Measurements from ENCODE around the gene ZNF28.

DNA sequence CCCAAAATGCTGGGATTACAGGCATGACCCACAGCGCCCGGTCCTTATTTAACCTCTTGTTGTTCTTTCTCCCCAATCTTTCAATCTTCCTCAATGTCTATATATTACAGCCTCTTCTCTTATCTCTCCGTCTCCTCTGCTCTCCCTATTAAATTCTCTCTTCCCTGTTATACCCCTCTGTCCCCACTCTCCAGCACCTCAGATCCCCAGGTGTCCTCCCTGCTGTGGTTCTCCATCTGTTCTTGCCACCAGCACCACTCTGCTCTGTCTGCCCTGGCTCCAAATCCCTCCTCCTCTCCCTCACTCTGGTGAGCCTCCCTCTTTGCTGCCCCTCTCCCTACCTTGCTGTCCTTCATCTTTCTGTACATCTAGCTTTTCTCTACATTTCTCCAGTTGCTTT is 35.9 kb downstream of the ZNF28 start:
- no peak for TF ChIP-seq MEIS2 (IDR thresholded peaks at IDR 0.05; ENCODE audit: partially characterized antibody)
- TF ChIP-seq, protein P1, sequence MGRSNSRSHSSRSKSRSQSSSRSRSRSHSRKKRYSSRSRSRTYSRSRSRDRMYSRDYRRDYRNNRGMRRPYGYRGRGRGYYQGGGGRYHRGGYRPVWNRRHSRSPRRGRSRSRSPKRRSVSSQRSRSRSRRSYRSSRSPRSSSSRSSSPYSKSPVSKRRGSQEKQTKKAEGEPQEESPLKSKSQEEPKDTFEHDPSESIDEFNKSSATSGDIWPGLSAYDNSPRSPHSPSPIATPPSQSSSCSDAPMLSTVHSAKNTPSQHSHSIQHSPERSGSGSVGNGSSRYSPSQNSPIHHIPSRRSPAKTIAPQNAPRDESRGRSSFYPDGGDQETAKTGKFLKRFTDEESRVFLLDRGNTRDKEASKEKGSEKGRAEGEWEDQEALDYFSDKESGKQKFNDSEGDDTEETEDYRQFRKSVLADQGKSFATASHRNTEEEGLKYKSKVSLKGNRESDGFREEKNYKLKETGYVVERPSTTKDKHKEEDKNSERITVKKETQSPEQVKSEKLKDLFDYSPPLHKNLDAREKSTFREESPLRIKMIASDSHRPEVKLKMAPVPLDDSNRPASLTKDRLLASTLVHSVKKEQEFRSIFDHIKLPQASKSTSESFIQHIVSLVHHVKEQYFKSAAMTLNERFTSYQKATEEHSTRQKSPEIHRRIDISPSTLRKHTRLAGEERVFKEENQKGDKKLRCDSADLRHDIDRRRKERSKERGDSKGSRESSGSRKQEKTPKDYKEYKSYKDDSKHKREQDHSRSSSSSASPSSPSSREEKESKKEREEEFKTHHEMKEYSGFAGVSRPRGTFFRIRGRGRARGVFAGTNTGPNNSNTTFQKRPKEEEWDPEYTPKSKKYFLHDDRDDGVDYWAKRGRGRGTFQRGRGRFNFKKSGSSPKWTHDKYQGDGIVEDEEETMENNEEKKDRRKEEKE (IDR thresholded peaks at IDR 0.05; ENCODE audit: borderline replicate concordance in 1 of 2, control insufficient read depth in 1 of 2, low read depth in 2 of 2, low read length in 1 of 2) = no peak
- TF ChIP-seq MXI1 (IDR thresholded peaks at IDR 0.05; ENCODE audit: low read depth, low read length) = no peak
- TF ChIP-seq, protein P2, sequence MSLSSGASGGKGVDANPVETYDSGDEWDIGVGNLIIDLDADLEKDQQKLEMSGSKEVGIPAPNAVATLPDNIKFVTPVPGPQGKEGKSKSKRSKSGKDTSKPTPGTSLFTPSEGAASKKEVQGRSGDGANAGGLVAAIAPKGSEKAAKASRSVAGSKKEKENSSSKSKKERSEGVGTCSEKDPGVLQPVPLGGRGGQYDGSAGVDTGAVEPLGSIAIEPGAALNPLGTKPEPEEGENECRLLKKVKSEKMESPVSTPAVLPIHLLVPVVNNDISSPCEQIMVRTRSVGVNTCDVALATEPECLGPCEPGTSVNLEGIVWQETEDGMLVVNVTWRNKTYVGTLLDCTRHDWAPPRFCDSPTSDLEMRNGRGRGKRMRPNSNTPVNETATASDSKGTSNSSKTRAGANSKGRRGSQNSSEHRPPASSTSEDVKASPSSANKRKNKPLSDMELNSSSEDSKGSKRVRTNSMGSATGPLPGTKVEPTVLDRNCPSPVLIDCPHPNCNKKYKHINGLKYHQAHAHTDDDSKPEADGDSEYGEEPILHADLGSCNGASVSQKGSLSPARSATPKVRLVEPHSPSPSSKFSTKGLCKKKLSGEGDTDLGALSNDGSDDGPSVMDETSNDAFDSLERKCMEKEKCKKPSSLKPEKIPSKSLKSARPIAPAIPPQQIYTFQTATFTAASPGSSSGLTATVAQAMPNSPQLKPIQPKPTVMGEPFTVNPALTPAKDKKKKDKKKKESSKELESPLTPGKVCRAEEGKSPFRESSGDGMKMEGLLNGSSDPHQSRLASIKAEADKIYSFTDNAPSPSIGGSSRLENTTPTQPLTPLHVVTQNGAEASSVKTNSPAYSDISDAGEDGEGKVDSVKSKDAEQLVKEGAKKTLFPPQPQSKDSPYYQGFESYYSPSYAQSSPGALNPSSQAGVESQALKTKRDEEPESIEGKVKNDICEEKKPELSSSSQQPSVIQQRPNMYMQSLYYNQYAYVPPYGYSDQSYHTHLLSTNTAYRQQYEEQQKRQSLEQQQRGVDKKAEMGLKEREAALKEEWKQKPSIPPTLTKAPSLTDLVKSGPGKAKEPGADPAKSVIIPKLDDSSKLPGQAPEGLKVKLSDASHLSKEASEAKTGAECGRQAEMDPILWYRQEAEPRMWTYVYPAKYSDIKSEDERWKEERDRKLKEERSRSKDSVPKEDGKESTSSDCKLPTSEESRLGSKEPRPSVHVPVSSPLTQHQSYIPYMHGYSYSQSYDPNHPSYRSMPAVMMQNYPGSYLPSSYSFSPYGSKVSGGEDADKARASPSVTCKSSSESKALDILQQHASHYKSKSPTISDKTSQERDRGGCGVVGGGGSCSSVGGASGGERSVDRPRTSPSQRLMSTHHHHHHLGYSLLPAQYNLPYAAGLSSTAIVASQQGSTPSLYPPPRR (CRISPR knock-in tag; IDR thresholded peaks at IDR 0.05; ENCODE audit: borderline replicate concordance) = no peak
- no peak for TF ChIP-seq SAFB2 (IDR thresholded peaks at IDR 0.05; ENCODE audit: borderline replicate concordance, low read depth, low read length, severe bottlenecking)
- no peak for TF ChIP-seq SMAD1 (IDR thresholded peaks at IDR 0.05; ENCODE audit: low read depth, low read length, partially characterized antibody)
- TF ChIP-seq TAF1 (IDR thresholded peaks at IDR 0.05; ENCODE audit: control insufficient read depth, extremely low read depth, insufficient read depth, low read length, severe bottlenecking) = no peak
- TF ChIP-seq, protein P3, sequence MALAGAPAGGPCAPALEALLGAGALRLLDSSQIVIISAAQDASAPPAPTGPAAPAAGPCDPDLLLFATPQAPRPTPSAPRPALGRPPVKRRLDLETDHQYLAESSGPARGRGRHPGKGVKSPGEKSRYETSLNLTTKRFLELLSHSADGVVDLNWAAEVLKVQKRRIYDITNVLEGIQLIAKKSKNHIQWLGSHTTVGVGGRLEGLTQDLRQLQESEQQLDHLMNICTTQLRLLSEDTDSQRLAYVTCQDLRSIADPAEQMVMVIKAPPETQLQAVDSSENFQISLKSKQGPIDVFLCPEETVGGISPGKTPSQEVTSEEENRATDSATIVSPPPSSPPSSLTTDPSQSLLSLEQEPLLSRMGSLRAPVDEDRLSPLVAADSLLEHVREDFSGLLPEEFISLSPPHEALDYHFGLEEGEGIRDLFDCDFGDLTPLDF (CRISPR knock-in tag; IDR thresholded peaks at IDR 0.05) = no peak
- no peak for TF ChIP-seq CREB1 (IDR thresholded peaks at IDR 0.05)
- TF ChIP-seq CREB1 (CRISPR knock-in tag; IDR thresholded peaks at IDR 0.05) = no peak
- TF ChIP-seq, protein P4, sequence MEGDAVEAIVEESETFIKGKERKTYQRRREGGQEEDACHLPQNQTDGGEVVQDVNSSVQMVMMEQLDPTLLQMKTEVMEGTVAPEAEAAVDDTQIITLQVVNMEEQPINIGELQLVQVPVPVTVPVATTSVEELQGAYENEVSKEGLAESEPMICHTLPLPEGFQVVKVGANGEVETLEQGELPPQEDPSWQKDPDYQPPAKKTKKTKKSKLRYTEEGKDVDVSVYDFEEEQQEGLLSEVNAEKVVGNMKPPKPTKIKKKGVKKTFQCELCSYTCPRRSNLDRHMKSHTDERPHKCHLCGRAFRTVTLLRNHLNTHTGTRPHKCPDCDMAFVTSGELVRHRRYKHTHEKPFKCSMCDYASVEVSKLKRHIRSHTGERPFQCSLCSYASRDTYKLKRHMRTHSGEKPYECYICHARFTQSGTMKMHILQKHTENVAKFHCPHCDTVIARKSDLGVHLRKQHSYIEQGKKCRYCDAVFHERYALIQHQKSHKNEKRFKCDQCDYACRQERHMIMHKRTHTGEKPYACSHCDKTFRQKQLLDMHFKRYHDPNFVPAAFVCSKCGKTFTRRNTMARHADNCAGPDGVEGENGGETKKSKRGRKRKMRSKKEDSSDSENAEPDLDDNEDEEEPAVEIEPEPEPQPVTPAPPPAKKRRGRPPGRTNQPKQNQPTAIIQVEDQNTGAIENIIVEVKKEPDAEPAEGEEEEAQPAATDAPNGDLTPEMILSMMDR (IDR thresholded peaks at IDR 0.05 in 2 of 3, conservative IDR thresholded peaks at IDR 0.05 in 1 of 3; ENCODE audit: insufficient read depth in 2 of 3, low read depth in 1 of 3, low read length in 3 of 3) = no peak
- TF ChIP-seq, protein P5, sequence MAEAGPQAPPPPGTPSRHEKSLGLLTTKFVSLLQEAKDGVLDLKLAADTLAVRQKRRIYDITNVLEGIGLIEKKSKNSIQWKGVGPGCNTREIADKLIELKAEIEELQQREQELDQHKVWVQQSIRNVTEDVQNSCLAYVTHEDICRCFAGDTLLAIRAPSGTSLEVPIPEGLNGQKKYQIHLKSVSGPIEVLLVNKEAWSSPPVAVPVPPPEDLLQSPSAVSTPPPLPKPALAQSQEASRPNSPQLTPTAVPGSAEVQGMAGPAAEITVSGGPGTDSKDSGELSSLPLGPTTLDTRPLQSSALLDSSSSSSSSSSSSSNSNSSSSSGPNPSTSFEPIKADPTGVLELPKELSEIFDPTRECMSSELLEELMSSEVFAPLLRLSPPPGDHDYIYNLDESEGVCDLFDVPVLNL (CRISPR knock-in tag; IDR thresholded peaks at IDR 0.05; ENCODE audit: low read depth) = no peak
- TF ChIP-seq SMAD3 (CRISPR knock-in tag; conservative IDR thresholded peaks at IDR 0.05) = no peak
- TF ChIP-seq RCOR1 (IDR thresholded peaks at IDR 0.05; ENCODE audit: borderline replicate concordance in 1 of 2, low read depth in 2 of 2, low read length in 2 of 2) = no peak

Data from K562 (cell line).